NCI-H1417 treated with DMSO at 0.1 percent for 48 hours (cell line): ENCODE measurements around the gene CDC20.
A peak's percentile ranks its signal among the peaks of the same experiment; 100 is the strongest.

Experiments
- DNase-seq: peaks from one replicate; lab custom pipeline; 2025; lab: John Stamatoyannopoulos, UW

The CDC20 gene

DNA sequence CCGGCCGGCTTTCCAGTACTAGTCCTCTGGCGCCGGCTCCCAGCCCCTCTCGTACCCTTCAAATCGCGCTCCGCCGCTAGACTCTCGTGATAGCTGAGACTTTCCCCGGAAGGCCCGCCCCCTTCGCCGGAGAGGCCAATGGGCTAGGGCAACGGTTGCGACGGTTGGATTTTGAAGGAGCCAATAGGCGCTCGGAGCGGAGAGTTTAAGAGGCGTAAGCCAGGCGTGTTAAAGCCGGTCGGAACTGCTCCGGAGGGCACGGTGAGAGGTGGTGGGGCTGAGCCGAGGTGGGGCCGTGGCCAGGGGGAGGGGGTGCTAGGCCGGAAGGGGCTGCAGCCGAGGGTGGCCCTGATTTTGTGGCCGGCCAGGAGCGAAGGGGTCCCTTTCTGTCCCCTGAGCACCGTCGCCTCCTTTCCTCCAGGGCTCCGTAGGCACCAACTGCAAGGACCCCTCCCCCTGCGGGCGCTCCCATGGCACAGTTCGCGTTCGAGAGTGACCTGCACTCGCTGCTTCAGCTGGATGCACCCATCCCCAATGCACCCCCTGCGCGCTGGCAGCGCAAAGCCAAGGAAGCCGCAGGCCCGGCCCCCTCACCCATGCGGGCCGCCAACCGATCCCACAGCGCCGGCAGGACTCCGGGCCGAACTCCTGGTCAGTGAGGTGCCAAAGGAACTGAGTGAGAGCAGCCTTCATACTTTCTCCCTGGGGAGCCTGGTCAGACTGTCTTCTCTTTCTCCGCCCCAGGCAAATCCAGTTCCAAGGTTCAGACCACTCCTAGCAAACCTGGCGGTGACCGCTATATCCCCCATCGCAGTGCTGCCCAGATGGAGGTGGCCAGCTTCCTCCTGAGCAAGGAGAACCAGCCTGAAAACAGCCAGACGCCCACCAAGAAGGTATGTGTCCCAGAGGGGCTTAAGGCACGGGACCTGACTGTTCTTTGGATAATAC, at the start of gene CDC20:
Gene CDC20, plus strand, starts transcription at position 236 of the 948 bp plus-strand sequence. Its CDS starts 235 bp downstream, at position 471.
- DNase-seq = peak; percentile 94

DNA sequence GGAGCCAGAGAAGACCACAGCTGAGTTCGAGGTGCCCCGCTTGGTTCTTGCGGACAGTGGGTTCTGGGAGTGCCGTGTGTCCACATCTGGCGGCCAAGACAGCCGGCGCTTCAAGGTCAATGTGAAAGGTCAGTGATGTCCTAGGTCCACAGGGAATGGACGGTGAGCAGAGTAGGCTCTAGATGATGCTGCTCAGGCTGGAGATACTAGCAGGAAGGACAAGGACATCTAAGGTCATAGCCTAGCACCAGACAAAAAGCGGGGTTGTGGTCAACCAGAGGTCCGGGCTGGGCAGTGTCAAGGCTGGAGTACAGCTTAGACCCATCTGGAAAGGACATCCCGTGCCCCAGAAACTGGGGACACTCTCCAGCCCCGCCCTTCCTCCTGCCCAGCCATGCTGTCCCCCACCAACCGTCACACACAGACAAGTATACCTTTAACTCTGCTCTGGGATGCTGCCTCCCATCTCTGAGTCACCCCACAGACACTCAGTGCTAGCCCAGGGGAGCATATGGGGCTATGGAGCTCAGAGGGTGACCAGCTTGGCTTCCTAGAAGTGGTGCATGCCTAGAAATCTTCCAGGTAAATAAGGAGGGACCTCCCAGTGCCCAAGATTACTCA, 49.3 kb upstream of the CDC20 start:
- no peak for DNase-seq

- DNase-seq = no peak
These were observed 47.3 kb upstream of the CDC20 start for GRCh38 chr1:43311521-43311920.

DNA sequence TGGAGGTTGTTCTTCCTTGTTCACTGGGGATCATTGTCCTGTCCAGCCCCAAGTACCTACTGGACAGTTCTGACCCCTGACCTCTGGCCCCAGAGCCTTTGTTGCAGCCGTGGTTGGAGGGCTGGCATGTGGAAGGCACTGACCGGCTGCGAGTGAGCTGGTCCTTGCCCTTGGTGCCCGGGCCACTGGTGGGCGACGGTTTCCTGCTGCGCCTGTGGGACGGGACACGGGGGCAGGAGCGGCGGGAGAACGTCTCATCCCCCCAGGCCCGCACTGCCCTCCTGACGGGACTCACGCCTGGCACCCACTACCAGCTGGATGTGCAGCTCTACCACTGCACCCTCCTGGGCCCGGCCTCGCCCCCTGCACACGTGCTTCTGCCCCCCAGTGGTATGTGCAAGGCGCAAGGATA, 46.6 kb upstream of the CDC20 start:
- DNase-seq = no peak

GRCh38 chr1:43312663-43313515, 45.9 kb upstream of the CDC20 start:
- no peak for DNase-seq

DNA sequence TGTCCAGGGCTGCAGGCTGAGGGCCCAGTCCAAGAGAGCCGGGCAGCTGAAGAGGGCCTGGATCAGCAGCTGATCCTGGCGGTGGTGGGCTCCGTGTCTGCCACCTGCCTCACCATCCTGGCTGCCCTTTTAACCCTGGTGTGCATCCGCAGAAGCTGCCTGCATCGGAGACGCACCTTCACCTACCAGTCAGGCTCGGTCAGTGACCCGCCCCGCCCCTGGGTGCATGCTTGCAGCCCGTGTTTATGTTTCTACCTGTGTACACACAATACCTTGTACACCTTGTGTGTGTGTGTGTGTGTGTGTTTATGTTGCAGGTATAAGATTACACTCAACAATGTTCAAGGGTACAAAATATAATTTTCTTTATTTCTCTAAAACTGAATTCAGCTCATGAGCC, 45.0 kb upstream of the CDC20 start:
- DNase-seq = no peak

- no peak for DNase-seq
These were observed 44.5 kb upstream of the CDC20 start for GRCh38 chr1:43314233-43314632.

GRCh38 chr1:43315481-43315880, 43.3 kb upstream of the CDC20 start:
- no peak for DNase-seq

- no peak for DNase-seq
These were observed 42.6 kb upstream of the CDC20 start for GRCh38 chr1:43315963-43316737.

GRCh38 chr1:43316738-43317520, 41.9 kb upstream of the CDC20 start:
- DNase-seq = no peak

- no peak for DNase-seq
These were observed 40.8 kb upstream of the CDC20 start for GRCh38 chr1:43317817-43318471.

GRCh38 chr1:43318831-43319230, 40.0 kb upstream of the CDC20 start:
- no peak for DNase-seq

GRCh38 chr1:43319288-43319687, 39.5 kb upstream of the CDC20 start:
- no peak for DNase-seq

DNA sequence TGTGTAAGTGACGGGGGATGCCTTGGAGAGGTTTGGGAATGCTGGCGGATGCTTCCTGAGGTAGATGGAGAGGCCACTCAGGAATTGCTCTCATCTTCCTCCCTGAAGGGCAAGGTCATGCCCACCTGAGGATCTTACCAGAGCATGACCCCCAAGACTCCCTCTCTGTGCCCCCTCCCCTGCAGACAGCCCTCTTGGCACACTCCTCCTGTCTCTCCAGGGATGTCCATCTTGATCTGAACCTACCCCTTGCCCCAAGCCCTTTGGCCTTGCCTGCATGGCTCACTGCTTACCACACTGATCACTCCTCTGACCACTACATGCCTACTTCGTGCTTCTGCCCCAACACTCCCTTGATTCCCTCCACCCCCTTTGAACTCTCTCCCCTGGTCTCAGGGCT, 39.0 kb upstream of the CDC20 start:
- DNase-seq = no peak

GRCh38 chr1:43321331-43321891, 37.4 kb upstream of the CDC20 start:
- no peak for DNase-seq

DNA sequence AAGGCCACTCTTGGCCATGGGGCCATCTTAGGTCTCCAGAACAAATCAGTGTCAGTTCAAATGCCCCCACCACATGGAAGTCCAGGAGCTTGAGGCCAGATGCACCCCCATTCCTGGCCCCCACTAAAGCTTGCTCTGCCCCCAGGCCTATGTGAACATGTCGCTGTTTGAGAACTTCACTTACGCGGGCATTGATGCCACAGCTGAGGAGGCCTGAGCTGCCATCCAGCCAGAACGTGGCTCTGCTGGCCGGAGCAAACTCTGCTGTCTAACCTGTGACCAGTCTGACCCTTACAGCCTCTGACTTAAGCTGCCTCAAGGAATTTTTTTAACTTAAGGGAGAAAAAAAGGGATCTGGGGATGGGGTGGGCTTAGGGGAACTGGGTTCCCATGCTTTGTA, 36.3 kb upstream of the CDC20 start:
- no peak for DNase-seq

DNA sequence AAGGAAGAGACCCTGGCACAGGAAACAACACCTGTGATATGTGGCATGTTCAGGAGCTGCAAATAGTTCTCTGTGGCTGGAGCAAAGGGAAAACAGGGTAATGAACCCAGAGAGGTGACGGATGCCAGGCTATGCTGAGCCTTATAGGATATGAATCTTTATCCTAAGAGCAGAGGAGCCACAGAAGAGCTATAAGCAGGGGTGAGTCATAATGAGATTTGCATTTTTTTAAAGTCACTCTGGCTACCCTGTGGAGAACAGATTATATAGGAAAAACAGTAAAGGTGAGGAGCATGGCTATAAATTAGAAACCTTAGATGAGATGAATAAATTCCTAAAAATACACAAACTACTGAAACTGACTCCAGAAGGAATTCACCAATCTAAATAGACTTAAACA, 34.0 kb upstream of the CDC20 start:
- DNase-seq = no peak

DNA sequence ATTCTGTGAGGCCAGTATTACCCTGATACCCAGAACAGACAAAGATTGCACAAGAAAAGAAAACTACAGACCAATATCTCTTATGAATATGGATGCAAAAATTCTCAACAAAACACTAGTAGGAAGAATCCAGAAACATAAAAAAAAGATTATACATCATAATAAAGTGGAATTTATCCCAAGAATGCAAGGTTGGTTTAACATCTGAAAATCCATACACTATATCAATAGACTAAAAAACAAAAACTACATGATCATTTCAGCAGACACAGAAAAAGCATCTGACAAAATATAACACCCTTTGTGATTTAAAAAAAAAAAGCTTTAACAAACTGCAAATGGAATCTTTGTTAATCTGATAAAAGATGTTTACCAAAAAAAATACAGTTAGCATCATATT, 33.4 kb upstream of the CDC20 start:
- DNase-seq = no peak

DNA sequence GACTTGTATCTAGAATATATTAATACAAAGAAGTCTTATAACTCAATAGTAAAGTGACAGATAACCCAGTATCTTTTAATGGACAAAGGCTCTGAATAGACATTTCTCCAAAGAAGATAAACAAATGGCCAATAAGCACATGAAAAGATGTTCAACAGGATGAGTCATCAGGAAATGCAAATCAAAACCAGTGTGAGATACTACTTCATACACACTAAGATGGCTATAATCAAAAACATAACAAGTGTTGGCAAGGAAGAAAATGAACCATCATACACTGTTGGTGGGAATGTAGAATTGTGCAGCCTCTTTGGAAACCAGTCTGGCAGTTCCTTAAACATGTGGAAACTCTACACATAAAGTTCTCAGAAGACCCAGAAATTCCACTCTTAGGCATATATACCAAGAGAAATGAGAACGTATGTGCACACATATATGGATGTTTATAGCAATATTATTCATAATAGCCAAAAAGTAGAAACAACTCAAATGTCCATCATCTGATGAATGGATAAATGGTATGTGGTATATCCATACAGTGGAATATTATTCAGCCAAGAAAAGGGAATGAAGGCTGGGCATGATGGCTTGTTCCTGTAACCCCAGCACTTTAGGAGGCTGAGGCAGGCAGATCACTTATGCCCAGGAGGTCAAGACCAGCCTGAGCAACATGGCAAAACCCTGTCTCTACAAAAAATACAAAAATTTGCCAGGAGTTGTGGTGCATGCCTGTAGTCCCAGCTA, 31.1 kb upstream of the CDC20 start:
- no peak for DNase-seq
